Skeletal muscle satellite cell (primary cell): ENCODE data around the gene LATS1.
"Not testable (repeated sequence)": the region's sequence is repeated elsewhere in the genome, so short reads cannot be mapped to it uniquely, and the experiment has no call there.

Experiments used
- H3K27me3 ChIP-seq: 2 replicates; pipeline ENCODE4 v1.7.0; 2013; ENCODE audit warnings: low read length; ENCODE audit not compliant: control insufficient read depth, insufficient read depth
- H3K36me3 ChIP-seq: 2 replicates; pipeline ENCODE4 v1.7.0; 2013; ENCODE audit warnings: mild to moderate bottlenecking, control low read depth, low read length; ENCODE audit not compliant: insufficient read depth
- H3K4me1 ChIP-seq: 2 replicates; pipeline ENCODE4 v1.7.0; 2013; ENCODE audit warnings: low read length; ENCODE audit not compliant: control insufficient read depth, insufficient read depth
- H3K4me2 ChIP-seq: 2 replicates; pipeline ENCODE4 v1.7.0; 2013; ENCODE audit warnings: mild to moderate bottlenecking, low read length
- H3K4me3 ChIP-seq: 2 replicates; pipeline ENCODE4 v1.7.0; 2013; ENCODE audit warnings: low read length
- H3K9ac ChIP-seq: 2 replicates; pipeline ENCODE4 v1.7.0; 2013; ENCODE audit warnings: mild to moderate bottlenecking, low read depth, low read length, moderate library complexity
- H3K9me3 ChIP-seq: replicated peaks from 2 replicates; pipeline ENCODE4 v1.7.0; 2013; ENCODE audit warnings: mild to moderate bottlenecking, control low read depth, low read length

The LATS1 gene

DNA sequence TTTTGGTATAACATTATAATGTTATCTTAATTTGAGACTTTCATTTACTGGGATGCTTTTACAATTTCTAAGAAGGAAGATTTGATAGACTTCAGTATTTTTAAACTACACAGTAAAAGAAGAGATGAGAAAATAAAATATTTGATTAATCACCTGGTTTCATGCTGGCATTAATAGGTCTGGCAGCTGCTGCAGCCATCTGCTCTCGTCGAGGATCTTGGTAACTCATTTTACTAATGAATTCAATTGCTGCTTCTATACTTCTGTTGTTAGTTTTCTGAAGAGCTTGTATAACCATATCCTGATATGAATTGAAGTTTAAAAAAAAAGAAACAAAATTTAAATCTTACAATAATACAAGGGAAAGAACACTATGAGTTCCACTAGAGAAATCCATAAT is 23.0 kb downstream of the LATS1 start:
- no peaks in the 10 kb centered on the region for H3K27me3 ChIP-seq
- H3K9me3 ChIP-seq = no peaks in the 10 kb centered on the region
- H3K36me3 ChIP-seq = peaks cover 34% of the 10 kb centered on the region
- peaks cover 16% of the 10 kb centered on the region for H3K4me1 ChIP-seq
- no peak overlapping the region for H3K9ac ChIP-seq
- no peak overlapping the region for H3K4me3 ChIP-seq
- H3K4me2 ChIP-seq = no peak overlapping the region

DNA sequence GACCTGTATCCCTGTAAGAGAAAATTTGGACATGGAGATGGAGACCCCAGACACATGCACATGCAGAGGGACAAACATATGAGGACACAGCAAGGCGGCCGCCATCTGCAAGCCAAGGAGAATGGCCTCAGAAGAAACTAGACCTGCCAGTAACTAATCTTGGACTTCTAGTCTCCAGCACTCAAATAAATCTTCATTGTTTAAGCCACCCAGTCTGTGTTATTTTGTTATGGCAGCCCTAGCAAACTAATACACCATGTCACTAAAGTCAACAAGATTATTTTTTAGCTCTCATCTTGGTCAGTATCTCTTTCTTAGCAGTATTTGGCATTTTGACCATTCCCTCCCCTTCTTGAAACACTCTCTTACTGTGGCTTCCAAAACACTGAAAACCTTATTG is 26.7 kb downstream of the LATS1 start:
- H3K4me3 ChIP-seq = no peak overlapping the region
- H3K9ac ChIP-seq = no peak overlapping the region
- H3K4me2 ChIP-seq = no peak overlapping the region
- H3K4me1 ChIP-seq = peaks cover 1% of the 10 kb centered on the region
- no peaks in the 10 kb centered on the region for H3K9me3 ChIP-seq
- H3K36me3 ChIP-seq = peaks cover 24% of the 10 kb centered on the region
- H3K27me3 ChIP-seq = no peaks in the 10 kb centered on the region

DNA sequence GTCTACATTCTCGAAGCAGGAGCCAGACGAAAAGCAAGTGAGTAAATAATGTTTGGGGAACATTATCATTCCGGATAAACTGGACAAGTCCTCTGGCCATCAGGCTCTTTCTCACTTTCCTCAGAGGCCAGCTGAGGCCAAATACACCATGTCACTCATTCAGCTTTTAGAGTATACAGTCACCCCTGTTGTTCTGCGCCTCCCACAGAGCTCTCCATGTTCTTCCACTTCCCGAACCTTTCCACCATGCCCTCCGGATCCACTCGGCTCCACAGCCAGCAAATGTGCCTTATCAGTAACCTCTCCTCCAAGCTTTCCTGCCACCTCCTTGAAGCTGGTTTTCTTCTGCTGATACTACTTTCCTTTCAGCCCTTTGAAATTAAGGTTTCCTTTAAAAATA is 31.7 kb downstream of the LATS1 start:
- H3K4me3 ChIP-seq = no peak overlapping the region
- no peaks in the 10 kb centered on the region for H3K9me3 ChIP-seq
- no peaks in the 10 kb centered on the region for H3K4me1 ChIP-seq
- H3K4me2 ChIP-seq = no peak overlapping the region
- H3K27me3 ChIP-seq = no peaks in the 10 kb centered on the region
- no peak overlapping the region for H3K9ac ChIP-seq
- peaks cover 24% of the 10 kb centered on the region for H3K36me3 ChIP-seq

DNA sequence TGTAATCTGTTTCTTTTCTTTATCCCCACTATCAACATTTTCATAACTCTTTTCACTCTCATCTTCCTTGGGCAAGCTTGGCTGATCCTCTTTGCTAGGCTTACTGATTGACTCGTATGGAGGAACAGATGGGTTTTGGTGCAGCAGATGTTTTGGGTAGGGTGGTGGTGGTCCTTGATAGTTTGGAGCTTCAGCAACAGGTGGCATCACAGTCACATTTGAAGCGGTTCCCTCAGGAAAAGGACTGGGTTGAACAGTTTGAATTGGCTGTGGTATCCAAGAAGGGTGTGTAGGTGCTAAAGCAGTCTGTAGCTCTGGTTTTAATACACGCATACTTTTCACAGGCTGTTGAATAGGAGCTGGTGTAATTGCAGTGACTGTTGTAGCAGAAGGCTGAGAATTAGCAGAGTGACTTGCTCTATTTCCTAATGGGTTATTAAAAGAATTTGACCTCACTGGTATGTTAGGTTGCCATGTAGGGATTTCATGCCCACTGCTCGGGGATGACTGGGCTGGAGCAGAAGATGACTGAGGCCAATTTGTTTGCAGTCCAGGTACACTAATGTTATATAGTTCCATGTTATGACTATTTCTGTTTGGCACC is 34.5 kb downstream of the LATS1 start:
- Histone ChIP-seq H3K27me3 (no peaks in the 10 kb centered on the region), H3K9ac (no peak overlapping the region), H3K4me2 (no peak overlapping the region), H3K4me3 (no peak overlapping the region), H3K4me1 (no peaks in the 10 kb centered on the region), H3K36me3 (peaks cover 33% of the 10 kb centered on the region), H3K9me3 (no peaks in the 10 kb centered on the region)

DNA sequence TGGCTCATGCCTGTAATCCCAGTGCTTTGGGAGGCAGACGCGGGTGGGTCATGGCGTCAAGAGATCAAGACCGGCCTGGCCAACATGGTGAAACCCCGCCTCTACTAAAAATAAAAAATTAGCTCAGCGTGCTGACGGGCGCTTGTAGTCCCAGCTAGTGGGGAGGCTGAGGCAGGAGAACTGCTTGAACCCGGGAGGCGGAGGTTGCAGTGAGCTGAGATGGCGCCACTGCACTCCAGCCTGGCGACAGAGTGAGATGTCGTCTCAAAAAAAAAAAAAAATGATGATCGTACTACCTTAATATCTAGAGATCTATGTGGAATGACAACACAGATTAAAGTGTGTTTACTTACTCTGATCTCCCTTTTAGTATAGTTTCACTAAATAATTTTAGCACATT is 36.1 kb downstream of the LATS1 start:
- H3K27me3 ChIP-seq, H3K4me3 ChIP-seq, H3K9ac ChIP-seq, H3K4me2 ChIP-seq, H3K9me3 ChIP-seq, H3K4me1 ChIP-seq: not testable (repeated sequence)
- peaks cover 43% of the 10 kb centered on the region for H3K36me3 ChIP-seq

DNA sequence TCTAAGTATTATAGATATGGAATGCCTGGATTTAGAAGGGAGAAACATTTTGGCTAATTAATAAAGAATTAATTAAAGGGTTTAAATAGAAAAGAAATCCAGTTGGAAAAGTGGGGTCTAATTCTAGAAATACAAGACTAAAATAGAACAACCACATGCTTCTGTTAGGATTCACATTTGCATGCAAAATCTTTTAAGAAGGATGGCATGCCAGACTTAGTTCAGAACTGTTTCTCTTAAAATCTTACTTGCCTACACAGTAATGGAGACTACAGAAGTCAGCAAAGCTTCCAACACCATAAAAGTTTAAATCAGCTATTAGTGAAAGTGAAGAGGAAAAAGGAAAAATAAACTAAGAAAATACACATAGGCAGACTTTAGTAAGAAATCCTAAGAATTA is 36.7 kb downstream of the LATS1 start:
- H3K4me1 ChIP-seq = no peaks in the 10 kb centered on the region
- no peaks in the 10 kb centered on the region for H3K9me3 ChIP-seq
- H3K4me3 ChIP-seq = no peak overlapping the region
- H3K9ac ChIP-seq = no peak overlapping the region
- no peak overlapping the region for H3K4me2 ChIP-seq
- H3K36me3 ChIP-seq = peaks cover 50% of the 10 kb centered on the region
- no peaks in the 10 kb centered on the region for H3K27me3 ChIP-seq

DNA sequence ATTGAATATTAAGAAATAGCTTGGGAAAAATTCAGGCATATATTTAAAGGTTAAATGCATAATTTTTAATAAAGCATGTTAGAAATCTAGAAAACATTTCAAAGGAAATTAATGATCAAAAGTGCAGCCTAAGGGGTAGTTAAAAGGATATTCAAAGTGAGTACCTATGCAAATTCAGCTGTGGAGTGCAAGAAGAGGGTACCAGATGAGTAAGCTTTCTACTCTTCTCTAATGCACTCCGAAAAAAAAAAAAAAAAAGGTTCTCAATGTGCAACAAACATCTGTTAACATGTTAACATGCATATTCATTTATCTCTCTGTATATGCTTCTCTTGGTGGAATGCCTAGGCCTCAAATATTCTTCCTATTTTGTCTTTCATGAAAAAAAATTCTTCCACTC is 37.4 kb downstream of the LATS1 start:
- Histone ChIP-seq H3K27me3 (no peaks in the 10 kb centered on the region), H3K4me1 (no peaks in the 10 kb centered on the region), H3K9me3 (no peaks in the 10 kb centered on the region), H3K4me3 (no peak overlapping the region), H3K9ac (no peak overlapping the region), H3K36me3 (peaks cover 56% of the 10 kb centered on the region), H3K4me2 (no peak overlapping the region)

DNA sequence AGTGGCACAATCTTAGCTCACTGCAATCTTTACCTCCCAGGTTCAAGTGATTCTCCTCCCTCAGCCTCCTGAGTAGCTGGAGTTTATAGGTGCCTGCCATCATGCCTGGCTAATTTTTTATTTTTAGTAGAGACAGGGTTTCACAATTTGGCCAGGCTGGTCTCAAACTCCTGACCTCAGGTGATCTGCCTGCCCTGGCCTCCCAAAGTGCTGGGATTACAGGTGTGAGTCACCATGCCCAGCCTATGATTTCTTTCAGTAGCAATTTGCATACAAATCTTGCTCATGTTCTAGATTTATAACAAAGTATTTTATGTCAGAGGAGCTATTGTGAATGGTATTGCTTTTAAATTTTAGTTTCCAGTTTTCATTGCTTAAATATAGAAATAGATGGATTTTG is 45.6 kb downstream of the LATS1 start:
- H3K4me2 ChIP-seq, H3K9me3 ChIP-seq, H3K4me1 ChIP-seq, H3K4me3 ChIP-seq, H3K9ac ChIP-seq, H3K27me3 ChIP-seq: not testable (repeated sequence)
- peaks cover 52% of the 10 kb centered on the region for H3K36me3 ChIP-seq

DNA sequence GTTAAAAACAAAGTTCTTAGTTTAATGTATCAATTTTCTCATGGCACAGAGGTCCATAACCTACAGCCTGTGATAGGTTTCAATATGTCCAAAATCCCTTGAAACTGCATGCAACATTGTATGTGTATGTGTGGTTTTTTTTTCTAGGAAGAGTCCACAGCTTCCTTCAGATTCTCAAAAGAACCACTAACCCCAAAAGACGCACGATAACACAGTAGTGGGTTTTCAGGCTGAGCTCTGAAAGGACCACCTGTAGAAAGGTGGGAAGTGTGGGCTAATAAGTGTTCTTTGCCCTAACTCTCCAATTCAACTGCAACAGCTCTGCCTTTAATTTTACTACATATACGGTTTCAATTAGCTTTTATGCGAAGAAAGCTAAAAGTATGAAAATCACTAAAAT is 57.9 kb downstream of the LATS1 start:
- Histone ChIP-seq H3K4me2 (no peak overlapping the region), H3K4me3 (no peak overlapping the region), H3K27me3 (no peaks in the 10 kb centered on the region), H3K9ac (no peak overlapping the region), H3K9me3 (no peaks in the 10 kb centered on the region), H3K36me3 (peaks cover 34% of the 10 kb centered on the region), H3K4me1 (no peaks in the 10 kb centered on the region)

DNA sequence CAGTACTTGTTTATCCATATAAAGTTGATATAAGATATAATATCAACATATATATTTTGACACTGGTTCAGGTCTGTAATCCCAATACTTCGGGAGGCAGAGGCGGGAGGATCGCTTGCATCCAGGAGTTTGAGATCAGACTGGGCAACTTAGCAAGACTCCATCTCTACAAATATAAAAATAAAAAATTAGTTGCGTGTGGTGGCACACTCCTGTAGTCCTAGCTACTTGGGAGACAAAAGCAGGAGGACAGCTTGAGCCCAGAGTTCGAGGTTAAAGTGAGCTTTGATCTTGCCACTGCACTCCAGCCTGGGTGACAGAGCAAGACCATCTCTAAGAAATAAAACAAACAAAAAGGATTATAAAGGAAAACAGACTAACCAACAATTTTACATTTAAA is 60.5 kb downstream of the LATS1 start:
- Histone ChIP-seq H3K36me3 (peaks cover 25% of the 10 kb centered on the region), H3K27me3 (no peaks in the 10 kb centered on the region), H3K4me3 (no peak overlapping the region), H3K9ac (no peak overlapping the region), H3K4me2 (no peak overlapping the region), H3K9me3 (no peaks in the 10 kb centered on the region), H3K4me1 (no peaks in the 10 kb centered on the region)

DNA sequence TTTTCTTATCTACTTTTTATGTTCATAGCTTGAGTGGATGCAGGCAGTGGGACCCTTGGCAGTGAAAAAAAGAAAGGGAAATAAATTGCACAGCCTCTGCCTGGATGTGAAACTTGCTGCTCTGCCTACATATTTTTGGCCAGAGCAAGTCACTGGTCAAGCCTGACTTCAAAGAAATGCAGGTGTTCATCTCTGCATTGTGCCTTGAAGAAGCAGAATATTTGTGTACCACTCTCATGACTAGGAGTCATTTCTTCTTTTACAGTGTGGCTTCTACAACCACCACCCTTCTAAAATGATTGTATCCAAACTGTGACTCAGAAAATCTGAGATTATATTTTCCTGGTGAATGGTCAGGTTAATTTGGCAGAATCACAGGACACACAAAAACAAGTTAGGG is 66.8 kb downstream of the LATS1 start:
- Histone ChIP-seq H3K27me3 (no peaks in the 10 kb centered on the region), H3K9ac (no peak overlapping the region), H3K4me2 (no peak overlapping the region), H3K36me3 (no peaks in the 10 kb centered on the region), H3K4me1 (peaks cover 7% of the 10 kb centered on the region), H3K9me3 (no peaks in the 10 kb centered on the region), H3K4me3 (no peak overlapping the region)

DNA sequence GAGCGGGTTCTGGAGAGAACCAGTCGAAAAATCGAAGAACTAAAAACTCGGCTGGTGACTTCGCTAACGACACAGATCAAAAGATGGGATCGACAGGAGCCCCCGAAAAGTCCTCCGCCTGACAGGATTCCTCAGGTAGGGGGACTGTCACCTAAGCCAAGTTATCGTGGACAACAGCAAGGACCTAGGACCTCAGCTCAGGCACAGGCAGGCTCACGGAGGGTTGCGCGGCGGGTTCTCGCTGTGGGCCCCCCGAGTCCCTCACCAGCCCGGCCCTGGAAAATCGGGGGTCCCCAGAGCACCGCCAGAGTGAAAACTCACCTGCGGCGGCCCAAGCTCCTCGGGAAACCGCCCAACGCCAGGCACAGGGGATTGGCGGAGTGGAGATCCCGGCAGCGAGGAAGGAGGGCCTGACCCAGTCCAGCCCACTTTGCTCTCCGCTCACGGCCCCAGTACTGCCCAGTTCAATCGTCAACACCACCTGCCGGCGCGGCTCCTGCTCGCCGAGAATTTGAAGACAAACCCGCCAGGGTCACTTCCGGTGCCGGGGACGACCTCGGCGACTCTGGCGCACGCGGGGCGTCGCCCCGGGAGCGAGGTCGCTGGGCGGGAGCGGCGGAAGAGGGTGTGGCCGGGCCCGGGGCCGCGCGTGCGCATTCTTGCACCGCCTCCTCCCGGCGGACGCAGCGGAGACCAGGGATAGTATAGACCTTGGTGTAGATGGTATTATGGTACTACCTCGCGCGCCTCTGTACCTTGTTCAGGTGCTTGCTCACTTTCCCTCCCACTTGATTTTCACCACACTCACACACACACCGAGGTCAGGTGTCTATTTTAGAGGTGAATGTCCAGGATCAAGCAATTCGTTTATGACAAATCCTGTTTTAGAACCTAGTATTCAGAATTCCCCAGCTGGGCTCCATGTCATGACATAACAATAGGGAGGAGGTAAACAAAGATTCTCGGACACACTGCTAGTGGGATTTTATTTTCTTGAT is 69.5 kb downstream of the LATS1 start, which contains the start of gene KATNA1:
TSS of gene KATNA1 (minus strand) at position 567 of the 998 bp plus-strand sequence. CDS start 10,167 bp downstream, outside the sequence.
- no peaks in the 10 kb centered on the region for H3K36me3 ChIP-seq

More for the DNA sequence above, 69.5 kb downstream of the LATS1 start, which contains the start of gene KATNA1:
- H3K9ac ChIP-seq = peak within 1 kb of the TSS; percentile 86
- peaks cover 9% of the 10 kb centered on the region for H3K4me1 ChIP-seq
- peak within 1 kb of the TSS; percentile 78 for H3K4me3 ChIP-seq
- no peaks in the 10 kb centered on the region for H3K27me3 ChIP-seq
- no peaks in the 10 kb centered on the region for H3K9me3 ChIP-seq
- H3K4me2 ChIP-seq = peak within 1 kb of the TSS; percentile 90
